Lower lobe of right lung (tissue), 2 donors: ENCODE results near the gene SLCO2A1. TPM values are rescaled to one million over a fixed set of nuclear protein-coding genes. Genes with fewer than 3 reads are reported as not detected.

Experiments
- ATAC-seq, 2 donors: fragments of 200-7000 bp; cut with Tn5 transposase; one replicate each; pipeline ENCODE4 v1.9.1; 2020 to 2022; ENCODE audit warnings: mild to moderate bottlenecking in 2 of 2, moderate library complexity in 2 of 2
- DNase-seq: peaks from one replicate; pipeline ENCODE4 v3.0.0-alpha.2; 2020
- H3K27ac ChIP-seq: fragments of 200-600 bp; one replicate; pipeline ENCODE4 v1.8.0; 2022
- H3K27me3 ChIP-seq: fragments of 200-600 bp; one replicate; pipeline ENCODE4 v1.8.0; 2022; ENCODE audit warnings: low read depth
- H3K36me3 ChIP-seq: fragments of 200-600 bp; one replicate; pipeline ENCODE4 v1.8.0; 2022; ENCODE audit warnings: mild to moderate bottlenecking
- H3K4me1 ChIP-seq: fragments of 200-600 bp; one replicate; pipeline ENCODE4 v1.8.0; 2022
- H3K4me3 ChIP-seq: fragments of 200-600 bp; one replicate; pipeline ENCODE4 v1.8.0; 2022; ENCODE audit warnings: mild to moderate bottlenecking
- H3K9me3 ChIP-seq: fragments of 200-600 bp; one replicate; pipeline ENCODE4 v1.8.0; 2022
- CTCF ChIP-seq: fragments of 200-600 bp; IDR thresholded peaks from one replicate; pipeline ENCODE4 v1.8.0; 2022; ENCODE audit warnings: antibody characterized with exemption, mild to moderate bottlenecking
- intact Hi-C: fragments of 100-400 bp; cut with DNase I; formaldehyde crosslinking; loops from one replicate; pipeline ENCODE4 v1.11.0; 2022
- total RNA-seq: library from RNA; stranded (reverse); fragmentation: NEBNext Ultra II Directional; extraction: Animal tissue kit (Norgen Biotek cat#: 25700); gene quantifications from one replicate; pipeline ENCODE4 v1.2.1, GENCODE V29; 2021
- donor health status: DM: no; HTN: yes; CAD: no; lungs with severe emphysema.

The SLCO2A1 gene
- total RNA-seq, 1 donor from 2014 or later: 204 TPM

GRCh38 chr3:133934996-133935842, 94.5 kb downstream of the SLCO2A1 start:
- ATAC-seq (no peak), DNase-seq (no peak)
- no peak overlapping the region for H3K4me3 ChIP-seq
- H3K27me3 ChIP-seq: no peaks in the 10 kb centered on the region
- TF ChIP-seq CTCF: no peak
- no peaks in the 10 kb centered on the region for H3K4me1 ChIP-seq
- no peak overlapping the region for H3K27ac ChIP-seq
- H3K36me3 ChIP-seq: peaks cover 24% of the 10 kb centered on the region
- intact Hi-C loops: no loop called here
- H3K9me3 ChIP-seq: no peaks in the 10 kb centered on the region

- no peak overlapping the region for H3K27ac ChIP-seq
- peaks cover 22% of the 10 kb centered on the region for H3K36me3 ChIP-seq
- no peaks in the 10 kb centered on the region for H3K4me1 ChIP-seq
- ATAC-seq: no peak
- TF ChIP-seq CTCF: no peak
- no peak for DNase-seq
- intact Hi-C loops: no loop called here
- H3K27me3 ChIP-seq: no peaks in the 10 kb centered on the region
- H3K9me3 ChIP-seq: no peaks in the 10 kb centered on the region
- H3K4me3 ChIP-seq: no peak overlapping the region
Observed at GRCh38 chr3:133934073-133934970, 95.4 kb downstream of the SLCO2A1 start.

GRCh38 chr3:133933097-133934024, 96.4 kb downstream of the SLCO2A1 start:
- Histone ChIP-seq H3K36me3 (peaks cover 12% of the 10 kb centered on the region), H3K9me3 (no peaks in the 10 kb centered on the region), H3K27ac (no peak overlapping the region), H3K27me3 (peaks cover 7% of the 10 kb centered on the region), H3K4me1 (no peaks in the 10 kb centered on the region), H3K4me3 (no peak overlapping the region)
- ATAC-seq: no peak
- intact Hi-C loops: no loop called here
- TF ChIP-seq CTCF: no peak
- DNase-seq: no peak

GRCh38 chr3:133932009-133932408, 97.7 kb downstream of the SLCO2A1 start:
- DNase-seq: no peak
- Histone ChIP-seq H3K4me3 (no peak overlapping the region), H3K27ac (no peak overlapping the region), H3K27me3 (peaks cover 7% of the 10 kb centered on the region), H3K36me3 (peaks cover 4% of the 10 kb centered on the region), H3K4me1 (peaks cover 10% of the 10 kb centered on the region), H3K9me3 (no peaks in the 10 kb centered on the region)
- intact Hi-C loops: no loop called here
- ATAC-seq: no peak
- no peak for TF ChIP-seq CTCF

- H3K27me3 ChIP-seq: peaks cover 7% of the 10 kb centered on the region
- no peak for ATAC-seq
- intact Hi-C loops: no loop called here
Observed at GRCh38 chr3:133931084-133931483, 98.6 kb downstream of the SLCO2A1 start.

More at GRCh38 chr3:133931084-133931483, 98.6 kb downstream of the SLCO2A1 start:
- TF ChIP-seq CTCF: no peak
- H3K27ac ChIP-seq: no peak overlapping the region
- DNase-seq: no peak
- H3K9me3 ChIP-seq: no peaks in the 10 kb centered on the region
- peaks cover 4% of the 10 kb centered on the region for H3K36me3 ChIP-seq
- H3K4me3 ChIP-seq: no peak overlapping the region
- H3K4me1 ChIP-seq: peaks cover 12% of the 10 kb centered on the region
